H1 (cell line): ENCODE data around the gene SAP30. TPM values are rescaled to one million over a fixed set of nuclear protein-coding genes. Genes with fewer than 3 reads are reported as not detected.

Source experiments
- ATF2 ChIP-seq: IDR thresholded peaks from 2 replicates; pipeline ENCODE4 v1.6.1; 2012; ENCODE audit warnings: low read length, inconsistent platforms
- CBX5 ChIP-seq: fragments of 300-800, 300-1000 bp; sonication (generic); IDR thresholded peaks from 2 replicates; pipeline ENCODE4 v1.7.1; 2016; ENCODE audit warnings: antibody characterized with exemption, low read length, low read depth
- CBX8 ChIP-seq: fragments of 300-800, 300-1000 bp; sonication (generic); IDR thresholded peaks from 2 replicates; pipeline ENCODE4 v1.7.1; 2016; ENCODE audit warnings: low read depth, low read length, borderline replicate concordance
- CREB1 ChIP-seq: IDR thresholded peaks from 2 replicates; pipeline ENCODE4 v1.6.1; 2012; ENCODE audit warnings: inconsistent platforms
- E2F6 ChIP-seq: IDR thresholded peaks from 2 replicates; pipeline ENCODE4 v1.6.1; 2012; ENCODE audit warnings: inconsistent platforms
- EZH2 ChIP-seq: fragments of 200-600 bp; sonication (generic); IDR thresholded peaks from 2 replicates; pipeline ENCODE4 v1.7.1; 2012; ENCODE audit warnings: low read depth, mild to moderate bottlenecking, moderate library complexity, low read length, inconsistent platforms; ENCODE audit not compliant: severe bottlenecking
- JUND ChIP-seq: IDR thresholded peaks from 2 replicates; pipeline ENCODE4 v1.6.1; 2011; ENCODE audit warnings: mild to moderate bottlenecking, improper control_type of control experiment, low read length
- KDM1A ChIP-seq: fragments of 200-600, 300-600 bp; sonication (generic); IDR thresholded peaks from 2 replicates; pipeline ENCODE4 v1.7.1; 2016; ENCODE audit warnings: mild to moderate bottlenecking, low read length, borderline replicate concordance
- MAFK ChIP-seq: IDR thresholded peaks from 2 replicates; pipeline ENCODE4 v1.6.1; 2012; ENCODE audit warnings: low read depth, mild to moderate bottlenecking, improper control_type of control experiment, low read length
- NANOG ChIP-seq: IDR thresholded peaks from 2 replicates; pipeline ENCODE4 v1.6.1; 2011; ENCODE audit warnings: low read length, low read depth, mild to moderate bottlenecking, inconsistent platforms; ENCODE audit not compliant: insufficient read depth, poor library complexity, severe bottlenecking
- NRF1 ChIP-seq: IDR thresholded peaks from 2 replicates; pipeline ENCODE4 v1.6.1; 2011; ENCODE audit warnings: mild to moderate bottlenecking, low read depth, low read length, improper control_type of control experiment
- POLR2AphosphoS5 ChIP-seq: IDR thresholded peaks from 2 replicates; pipeline ENCODE4 v1.6.1; 2011; ENCODE audit warnings: low read depth, low read length
- POU5F1 ChIP-seq: IDR thresholded peaks from 2 replicates; pipeline ENCODE4 v1.6.1; 2011; ENCODE audit warnings: low read depth, mild to moderate bottlenecking, low read length, moderate library complexity
- RAD21 ChIP-seq, 2 experiments: IDR thresholded peaks in 1 of 2; conservative IDR thresholded peaks in 1 of 2; 2 replicates each; pipeline ENCODE4 v1.6.1; 2011; ENCODE audit warnings: low read depth in 2 of 2, low read length in 2 of 2, improper control_type of control experiment in 1 of 2, inconsistent platforms in 1 of 2, mild to moderate bottlenecking in 1 of 2, moderate library complexity in 1 of 2
- RFX5 ChIP-seq: IDR thresholded peaks from 2 replicates; pipeline ENCODE4 v1.6.1; 2011; ENCODE audit warnings: low read depth, low read length, improper control_type of control experiment, borderline replicate concordance
- SIN3A ChIP-seq, 2 experiments: IDR thresholded peaks in 1 of 2; conservative IDR thresholded peaks in 1 of 2; 2 replicates each; pipeline ENCODE4 v1.6.1; 2011 to 2012; ENCODE audit warnings: low read length in 2 of 2, improper control_type of control experiment in 1 of 2, low read depth in 1 of 2, mild to moderate bottlenecking in 1 of 2
- SP1 ChIP-seq: IDR thresholded peaks from 2 replicates; pipeline ENCODE4 v1.6.1; 2011; ENCODE audit warnings: low read depth, low read length
- SRF ChIP-seq: IDR thresholded peaks from 2 replicates; pipeline ENCODE4 v1.6.1; 2011; ENCODE audit warnings: mild to moderate bottlenecking, low read depth, low read length, moderate library complexity
- TEAD4 ChIP-seq: IDR thresholded peaks from 2 replicates; pipeline ENCODE4 v1.6.1; 2012; ENCODE audit warnings: low read depth, low read length, inconsistent platforms, mixed read lengths
- USF2 ChIP-seq: IDR thresholded peaks from 2 replicates; pipeline ENCODE4 v1.6.1; 2011; ENCODE audit warnings: low read length, improper control_type of control experiment
- polyA plus RNA-seq, 7 experiments: library from polyadenylated mRNA; depleted of rRNA in 3 of 7; stranded (reverse) in 5 of 7; unstranded in 2 of 7; fragments of >200 nt in 5 of 7; fragments of 200-250 nt in 2 of 7; gene quantifications; 1 replicate in 5 of 7; 2 replicates in 1 of 7; 4 replicates in 1 of 7; pipeline versions ENCODE4 v1.2.1 to v1.2.3, GENCODE V29; 2011 to 2013; ENCODE audit warnings: missing spikeins in 2 of 7, mixed read lengths in 2 of 7
- total RNA-seq: library from RNA; stranded (reverse); fragmentation: NEBNext Ultra II Directional; extraction: Animal tissue kit (Norgen Biotek cat#: 25700); gene quantifications from 2 replicates; pipeline ENCODE4 v1.2.1, GENCODE V29; 2021

SAP30 gene
- total and polyA plus RNA-seq, 2 of the 8 experiments (the other 6 are each of a cell fraction or from before 2014, with no cell fraction given), result 7.7 to 21.1 TPM

GRCh38 chr4:173334085-173334890 lies 36.5 kb upstream of the SAP30 start, which contains the start of gene HMGB2 (continued):
- TF ChIP-seq MAFK, result no peak
- no peak for TF ChIP-seq POU5F1
- peak; percentile 99 for TF ChIP-seq POLR2AphosphoS5
- no peak; the same call in 1 of the 2 replicates for TF ChIP-seq KDM1A
- 0 out of 2 replicates have a peak, but pooled peaks have one; percentile 61 for TF ChIP-seq CREB1
- TF ChIP-seq RFX5, result peak; percentile 34; the same call in 1 of the 2 replicates
- no peak for TF ChIP-seq CBX5
- TF ChIP-seq USF2, result peak; percentile 38
- TF ChIP-seq ATF2, result no peak
- no peak for TF ChIP-seq SRF
- TF ChIP-seq CBX8, result no peak
- TF ChIP-seq NANOG, result peak; percentile 78
- peak; percentile 55 to 56; a peak in 3 of 4 replicates for TF ChIP-seq SIN3A (conservative IDR thresholded peaks at IDR 0.05 in 1 of 2, IDR thresholded peaks at IDR 0.05 in 1 of 2; ENCODE audit: low read depth in 1 of 2, low read length in 2 of 2)
- TF ChIP-seq TEAD4, result peak; percentile 64; the same call in 1 of the 2 replicates
- peak; percentile 93 for TF ChIP-seq SP1
- TF ChIP-seq EZH2, result no peak
- peak; percentile 95 for TF ChIP-seq E2F6
- no peak for TF ChIP-seq JUND
- TF ChIP-seq RAD21 (IDR thresholded peaks at IDR 0.05 in 1 of 2, conservative IDR thresholded peaks at IDR 0.05 in 1 of 2; ENCODE audit: low read depth in 2 of 2, low read length in 2 of 2), result no peak
- TF ChIP-seq NRF1, result no peak
